ENCODE data around the gene GNAI1.

GRCh38 chr7:80241671-80242070, 107.0 kb downstream of the GNAI1 start:
- TF ChIP-seq CTCF (conservative IDR thresholded peaks at IDR 0.05): no peak
- no peak for TF ChIP-seq ZFX (IDR thresholded peaks at IDR 0.05)
